A549 treated with AZD9567 at 1 μM for 4 hours (cell line): Measurements from ENCODE around the gene ABCB4. TPM values are rescaled to one million over a fixed set of nuclear protein-coding genes. Genes with fewer than 3 reads are reported as not detected.

Experiments
- total RNA-seq: library from RNA; stranded (reverse); fragments of 200-300 nt; extraction: Qiagen RNA extraction; gene quantifications from 5 replicates; pipeline ENCODE4 v1.2.3, GENCODE V29; 2022; ENCODE audit not compliant: insufficient read depth

ABCB4 gene
- 0.12 to 0.28 TPM in 2 of 5 replicates, not detected in the others for total RNA-seq

DNA sequence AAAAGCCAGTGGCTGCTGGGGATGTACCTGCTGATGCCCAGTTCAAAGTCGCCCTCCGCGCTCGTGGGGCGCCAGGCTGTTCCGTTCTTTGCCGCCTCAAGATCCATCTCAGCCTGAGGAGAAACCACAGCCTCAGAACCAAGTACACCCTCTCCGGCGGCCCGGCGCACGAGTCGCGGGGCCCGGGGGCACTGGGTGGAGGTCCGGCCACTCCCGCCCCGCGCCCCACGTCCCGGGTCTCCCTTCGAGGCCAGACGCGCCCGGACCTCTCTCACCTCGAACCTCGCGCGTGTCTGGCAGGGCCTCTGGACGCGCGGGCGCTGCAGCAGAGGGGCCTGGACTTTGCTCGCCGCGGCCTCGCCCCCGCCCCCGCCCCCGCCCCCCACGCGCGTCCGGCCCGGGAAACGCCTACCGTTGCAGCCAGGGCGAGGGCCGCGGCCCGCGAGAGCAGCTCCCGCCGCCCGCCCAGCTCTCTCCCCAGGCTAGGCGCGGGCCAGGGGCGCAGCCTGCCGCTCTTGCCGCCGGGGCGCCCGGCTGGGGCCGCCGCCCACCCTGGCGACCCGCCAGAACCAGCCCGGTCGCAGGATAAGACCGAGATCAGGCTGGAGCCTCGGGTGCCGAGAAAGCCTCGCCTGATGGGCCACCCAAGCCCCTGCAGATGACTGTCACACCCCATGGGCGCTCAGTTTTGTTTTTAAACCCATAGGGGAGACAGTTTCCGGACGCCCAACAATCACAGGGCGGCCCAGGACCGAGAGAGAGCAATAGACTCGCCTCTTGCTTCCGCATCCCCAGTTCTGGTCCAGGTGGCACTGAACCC, at the start of gene ABCB4:
Gene ABCB4, minus strand, starts transcription at position 322 of the 820 bp plus-strand sequence. Its CDS starts 215 bp downstream, at position 107.

Other genes with a start within 250 kb of the ABCB4 start
- 5.7 to 7.6 TPM (median 6.7 TPM) in 5 replicates for gene CROT, start 130.0 kb downstream of the ABCB4 start, total RNA-seq
- gene ABCB1, start 125.2 kb upstream of the ABCB4 start, total RNA-seq = 0.09 to 0.30 TPM (median 0.12 TPM) in 4 of 5 replicates, not detected in the other
- 0.08 TPM in 1 of 5 replicates, not detected in the others for gene RUNDC3B, start 152.7 kb upstream of the ABCB4 start, total RNA-seq